Measurements from ENCODE around the gene LRRC10B.

DNA sequence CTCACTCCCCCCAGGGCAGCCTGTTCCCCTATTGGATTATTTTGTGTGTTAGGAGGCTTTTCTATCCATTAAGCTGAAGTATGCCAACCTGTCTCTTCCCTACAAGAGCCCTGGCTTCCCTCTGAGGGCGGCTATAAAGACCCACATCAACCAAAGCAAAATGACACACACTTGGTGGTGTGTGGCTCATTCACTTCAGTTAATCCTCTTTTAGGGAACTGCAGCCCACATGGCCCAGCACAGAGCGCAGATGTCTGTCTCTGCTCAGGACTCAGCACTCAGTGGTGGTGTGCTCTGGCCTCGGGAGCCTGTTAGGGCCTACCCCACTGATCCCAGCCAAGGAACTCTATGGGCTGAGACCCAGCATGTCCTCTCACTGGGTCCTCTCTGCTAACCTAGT is 32.2 kb upstream of the LRRC10B start:
- TF ChIP-seq, protein P1, sequence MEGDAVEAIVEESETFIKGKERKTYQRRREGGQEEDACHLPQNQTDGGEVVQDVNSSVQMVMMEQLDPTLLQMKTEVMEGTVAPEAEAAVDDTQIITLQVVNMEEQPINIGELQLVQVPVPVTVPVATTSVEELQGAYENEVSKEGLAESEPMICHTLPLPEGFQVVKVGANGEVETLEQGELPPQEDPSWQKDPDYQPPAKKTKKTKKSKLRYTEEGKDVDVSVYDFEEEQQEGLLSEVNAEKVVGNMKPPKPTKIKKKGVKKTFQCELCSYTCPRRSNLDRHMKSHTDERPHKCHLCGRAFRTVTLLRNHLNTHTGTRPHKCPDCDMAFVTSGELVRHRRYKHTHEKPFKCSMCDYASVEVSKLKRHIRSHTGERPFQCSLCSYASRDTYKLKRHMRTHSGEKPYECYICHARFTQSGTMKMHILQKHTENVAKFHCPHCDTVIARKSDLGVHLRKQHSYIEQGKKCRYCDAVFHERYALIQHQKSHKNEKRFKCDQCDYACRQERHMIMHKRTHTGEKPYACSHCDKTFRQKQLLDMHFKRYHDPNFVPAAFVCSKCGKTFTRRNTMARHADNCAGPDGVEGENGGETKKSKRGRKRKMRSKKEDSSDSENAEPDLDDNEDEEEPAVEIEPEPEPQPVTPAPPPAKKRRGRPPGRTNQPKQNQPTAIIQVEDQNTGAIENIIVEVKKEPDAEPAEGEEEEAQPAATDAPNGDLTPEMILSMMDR (IDR thresholded peaks at IDR 0.05) = no peak
- TF ChIP-seq POLR2A (IDR thresholded peaks at IDR 0.05) = no peak
